Tibial nerve (tissue), 4 donors: ENCODE data around the gene VWDE. TPM values are rescaled to one million over a fixed set of nuclear protein-coding genes. Genes with fewer than 3 reads are reported as not detected.

Experiments used
- DNase-seq, 2 donors: peaks; one replicate each; pipeline ENCODE4 v3.0.0-alpha.2; 2019; ENCODE audit warnings: low spot score in 2 of 2
- H3K27ac ChIP-seq, 4 donors: fragments of 200-600 bp; sonication (generic) in 3 of 4; one replicate each; pipeline ENCODE4 v1.5.1; 2017 to 2019; ENCODE audit warnings: mild to moderate bottlenecking in 1 of 4
- H3K27me3 ChIP-seq, 2 donors: fragments of 200-600 bp; sonication (generic) in 1 of 2; one replicate each; pipeline versions ENCODE4 v1.5.1 to v1.6.0; 2017 to 2019
- H3K36me3 ChIP-seq, 3 donors: fragments of 200-600 bp; sonication (generic); one replicate each; pipeline ENCODE4 v1.5.1; 2018 to 2019
- H3K4me1 ChIP-seq, 4 donors: fragments of 200-600 bp; sonication (generic) in 3 of 4; one replicate each; pipeline ENCODE4 v1.5.1; 2017 to 2019
- H3K4me3 ChIP-seq, 4 donors: fragments of 200-600 bp; sonication (generic) in 3 of 4; one replicate each; pipeline ENCODE4 v1.5.1; 2017 to 2019; ENCODE audit warnings: mild to moderate bottlenecking in 1 of 4, moderate library complexity in 1 of 4
- H3K9me3 ChIP-seq, 4 donors: fragments of 200-600 bp; sonication (generic) in 3 of 4; one replicate each; pipeline ENCODE4 v1.5.1; 2017 to 2019
- CTCF ChIP-seq, 5 experiments: fragments of 200-600 bp in 3 of 5; fragments of 450-650 bp in 2 of 5; sonication (generic) in 3 of 5; IDR thresholded peaks; one replicate each; pipeline ENCODE4 v1.5.1; 2016 to 2019; ENCODE audit warnings: antibody characterized with exemption in 5 of 5, mild to moderate bottlenecking in 3 of 5, moderate library complexity in 2 of 5
- EP300 ChIP-seq, 2 donors: sonication (generic); formaldehyde crosslinking; IDR thresholded peaks; one replicate each; pipeline ENCODE4 v1.6.1; 2017; ENCODE audit warnings: antibody characterized with exemption in 2 of 2, mild to moderate bottlenecking in 1 of 2
- POLR2A ChIP-seq, 2 donors: fragments of 450-650 bp; IDR thresholded peaks; one replicate each; pipeline ENCODE4 v1.6.1; 2017; ENCODE audit warnings: antibody characterized with exemption in 2 of 2, mild to moderate bottlenecking in 2 of 2, moderate library complexity in 2 of 2
- WGBS, 2 donors: methylation state at CpG; one replicate each; pipeline ENCODE4 v1.1.5; 2018; 5-methylcytosine and 5-hydroxymethylcytosine counted together
- total RNA-seq, 4 donors: library from RNA; depleted of rRNA; stranded (reverse); fragments of >200 nt; gene quantifications; one replicate each; pipeline ENCODE4 v1.1.0, GENCODE V29; 2016

The VWDE gene
- total RNA-seq, 4 donors from 2014 or later: 0.66 to 12.6 (median 1.9) TPM

- Histone ChIP-seq H3K27ac (no peak overlapping the region), H3K4me1 (no peaks in the 10 kb centered on the region), H3K9me3 (no peaks in the 10 kb centered on the region), H3K27me3 (no peaks in the 10 kb centered on the region), H3K4me3 (no peak overlapping the region), H3K36me3 (no peaks in the 10 kb centered on the region)
- WGBS, 2 donors: 51 to 56% methylated on average over 5 of the region's 5 CpGs
- TF ChIP-seq CTCF (IDR thresholded peaks at IDR 0.05): peak; percentile 48 to 63 (median 61)
- TF ChIP-seq EP300 (IDR thresholded peaks at IDR 0.05): no peak
- no peak for DNase-seq
These were observed 81.3 kb downstream of the VWDE start for GRCh38 chr7:12322284-12322902.

GRCh38 chr7:12320987-12321647 is 82.5 kb downstream of the VWDE start:
- H3K27me3 ChIP-seq: no peaks in the 10 kb centered on the region
- 84 to 91% methylated on average over 2 of the region's 2 CpGs for WGBS, 2 donors
- no peak overlapping the region for H3K4me3 ChIP-seq
- DNase-seq: no peak
- TF ChIP-seq EP300 (IDR thresholded peaks at IDR 0.05): no peak
- no peak for TF ChIP-seq CTCF (IDR thresholded peaks at IDR 0.05)
- TF ChIP-seq POLR2A (IDR thresholded peaks at IDR 0.05): no peak
- H3K27ac ChIP-seq: no peak overlapping the region
- H3K36me3 ChIP-seq: no peaks in the 10 kb centered on the region
- H3K4me1 ChIP-seq: no peaks in the 10 kb centered on the region
- no peaks in the 10 kb centered on the region for H3K9me3 ChIP-seq

- Histone ChIP-seq H3K27ac (no peak overlapping the region), H3K4me1 (no peaks in the 10 kb centered on the region), H3K27me3 (no peaks in the 10 kb centered on the region), H3K4me3 (no peak overlapping the region), H3K9me3 (no peaks in the 10 kb centered on the region), H3K36me3 (no peaks in the 10 kb centered on the region)
- DNase-seq: no peak
- 76 to 85% methylated on average over 2 of the region's 2 CpGs for WGBS, 2 donors
- TF ChIP-seq POLR2A (IDR thresholded peaks at IDR 0.05) (no peak), EP300 (IDR thresholded peaks at IDR 0.05) (no peak), CTCF (IDR thresholded peaks at IDR 0.05) (no peak)
These were observed 83.3 kb downstream of the VWDE start for GRCh38 chr7:12320241-12320986.

GRCh38 chr7:12317675-12318074 is 86.0 kb downstream of the VWDE start:
- Histone ChIP-seq H3K27ac (no peak overlapping the region), H3K4me1 (no peaks in the 10 kb centered on the region), H3K36me3 (no peaks in the 10 kb centered on the region), H3K27me3 (no peaks in the 10 kb centered on the region), H3K9me3 (no peaks in the 10 kb centered on the region), H3K4me3 (no peak overlapping the region)
- 93 to 95% methylated on average over 1 of the region's 1 CpG for WGBS, 2 donors
- no peak for DNase-seq
- TF ChIP-seq POLR2A (IDR thresholded peaks at IDR 0.05): no peak
- no peak for TF ChIP-seq CTCF (IDR thresholded peaks at IDR 0.05)
- TF ChIP-seq EP300 (IDR thresholded peaks at IDR 0.05): no peak

- no peaks in the 10 kb centered on the region for H3K36me3 ChIP-seq
- H3K9me3 ChIP-seq: no peaks in the 10 kb centered on the region
- no peaks in the 10 kb centered on the region for H3K4me1 ChIP-seq
- no peak overlapping the region for H3K27ac ChIP-seq
- H3K4me3 ChIP-seq: no peak overlapping the region
- no peak for DNase-seq
- TF ChIP-seq CTCF (IDR thresholded peaks at IDR 0.05) (no peak), EP300 (IDR thresholded peaks at IDR 0.05) (no peak), POLR2A (IDR thresholded peaks at IDR 0.05) (no peak)
- no peaks in the 10 kb centered on the region for H3K27me3 ChIP-seq
- 76 to 92% methylated on average over 3 of the region's 3 CpGs for WGBS, 2 donors
These were observed 86.7 kb downstream of the VWDE start for GRCh38 chr7:12316925-12317324.
